ENCODE data around the gene DNM3.
"Not testable (repeated sequence)": the region's sequence is repeated elsewhere in the genome, so short reads cannot be mapped to it uniquely, and the experiment has no call there.

Gene DNM3

DNA sequence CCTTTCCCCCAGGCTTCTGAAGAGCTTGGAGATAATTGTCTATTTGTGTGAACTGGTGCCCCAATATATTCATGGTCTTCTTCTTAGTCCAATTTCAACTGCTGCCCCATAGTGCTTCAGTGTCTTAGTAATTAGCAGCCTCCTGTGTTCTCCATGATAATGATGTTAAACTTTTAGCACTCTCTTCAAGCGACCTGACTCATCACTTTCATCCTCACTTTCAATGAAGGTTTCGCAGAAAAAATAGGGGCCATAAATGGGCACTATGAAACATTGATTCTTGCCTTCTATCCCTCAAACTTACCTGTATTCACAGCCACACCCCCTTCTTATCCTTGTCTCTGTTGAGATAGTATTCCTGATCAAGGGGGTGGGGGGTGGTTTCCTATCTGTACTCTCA lies 210.6 kb downstream of the DNM3 start:
- no peak for FAIRE-seq

DNA sequence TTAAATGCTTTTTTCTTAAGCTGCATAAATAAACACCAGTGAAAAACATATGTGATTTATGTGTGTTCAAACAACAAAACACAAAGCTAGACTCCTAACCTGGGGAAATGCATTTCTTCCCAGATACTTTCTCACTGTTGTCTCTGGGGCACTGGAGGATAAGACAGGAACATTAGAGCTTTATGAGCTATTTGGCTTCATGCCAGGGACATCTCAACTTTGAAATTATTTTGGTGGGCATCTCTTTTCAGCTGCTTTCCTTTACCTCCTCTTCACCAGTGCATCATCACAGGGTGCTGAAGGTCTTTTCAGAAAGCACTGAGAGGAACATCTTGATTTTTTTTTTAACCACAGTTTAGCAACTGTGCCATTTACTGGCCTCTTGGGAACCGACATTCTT lies 212.9 kb downstream of the DNM3 start:
- FAIRE-seq: no peak

DNA sequence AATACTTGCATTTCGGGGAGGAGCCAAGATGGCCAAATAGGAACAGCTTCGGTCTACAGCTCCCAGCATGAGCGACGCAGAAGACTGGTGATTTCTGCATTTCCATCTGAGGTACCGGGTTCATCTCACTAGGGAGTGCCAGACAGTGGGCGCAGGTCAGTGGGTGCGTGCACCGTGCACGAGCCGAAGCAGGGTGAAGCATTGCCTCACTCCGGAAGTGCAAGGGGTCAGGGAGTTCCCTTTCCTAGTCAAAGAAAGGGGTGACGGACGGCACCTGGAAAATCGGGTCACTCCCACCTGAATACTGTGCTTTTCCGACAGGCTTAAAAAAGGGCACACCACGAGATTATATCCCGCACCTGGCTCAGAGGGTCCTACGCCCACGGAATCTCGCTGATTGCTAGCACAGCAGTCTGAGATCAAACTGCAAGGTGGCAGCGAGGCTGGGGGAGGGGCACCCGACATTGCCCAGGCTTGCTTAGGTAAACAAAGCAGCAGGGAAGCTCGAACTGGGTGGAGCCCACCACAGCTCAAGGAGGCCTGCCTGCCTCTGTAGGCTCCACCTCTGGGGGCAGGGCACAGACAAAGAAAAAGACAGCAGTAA lies 214.6 kb downstream of the DNM3 start:
- FAIRE-seq: not testable (repeated sequence)

DNA sequence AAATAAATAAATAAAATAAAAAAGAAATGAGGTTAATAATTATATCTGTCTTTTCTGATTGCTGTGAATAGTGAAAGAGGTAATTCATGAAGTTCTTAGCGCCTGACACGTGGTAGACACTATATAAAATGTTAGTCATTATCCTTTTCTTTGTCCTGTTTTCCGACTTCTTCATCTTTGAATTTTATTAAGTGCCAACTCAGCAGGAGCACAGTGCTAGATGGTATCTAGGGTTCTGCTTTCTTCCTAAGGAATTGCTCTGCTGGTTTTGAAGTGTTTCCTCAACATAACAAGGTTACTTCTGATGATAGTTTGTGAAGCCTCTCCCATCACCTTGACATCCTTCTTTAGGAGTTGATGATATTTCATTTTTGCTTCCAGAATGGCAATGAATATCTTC lies 227.0 kb downstream of the DNM3 start:
- no peak for FAIRE-seq

DNA sequence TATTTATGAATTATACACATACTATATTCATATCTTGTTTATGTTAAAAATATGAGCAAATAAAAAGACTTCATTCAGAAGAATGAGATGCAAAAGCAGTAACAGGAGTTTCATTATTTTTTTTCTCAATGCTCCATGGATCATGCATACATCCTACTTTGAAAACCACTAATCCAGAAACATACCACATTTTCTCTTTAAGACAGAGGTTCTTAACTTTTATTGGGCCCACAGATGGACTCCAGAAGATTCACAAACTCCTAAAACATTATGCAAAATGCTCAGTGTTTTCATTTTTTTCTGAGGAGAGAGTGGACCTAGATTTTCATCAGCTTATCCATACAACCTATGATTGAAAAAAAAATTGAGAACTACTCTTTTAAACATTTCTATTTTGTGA lies 227.8 kb downstream of the DNM3 start:
- no peak for FAIRE-seq

DNA sequence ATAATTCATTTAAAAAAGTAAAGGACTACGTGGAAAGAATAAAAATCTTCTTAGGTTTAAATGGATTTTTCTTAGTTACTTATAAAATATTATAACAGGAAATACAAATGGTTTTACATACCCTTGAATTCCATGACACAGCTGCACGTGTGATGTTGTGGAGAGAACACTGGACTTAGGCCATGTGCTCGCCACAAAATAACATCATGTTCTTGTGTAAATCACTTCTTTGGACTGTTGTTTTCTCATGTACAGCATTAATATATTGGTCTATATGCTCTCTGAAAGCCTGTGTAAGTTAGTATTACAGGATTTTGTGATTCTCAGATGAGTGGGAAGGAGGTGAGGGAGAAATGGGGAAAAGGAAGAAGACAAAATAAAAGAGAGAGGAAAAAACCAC lies 228.2 kb downstream of the DNM3 start:
- no peak for FAIRE-seq

DNA sequence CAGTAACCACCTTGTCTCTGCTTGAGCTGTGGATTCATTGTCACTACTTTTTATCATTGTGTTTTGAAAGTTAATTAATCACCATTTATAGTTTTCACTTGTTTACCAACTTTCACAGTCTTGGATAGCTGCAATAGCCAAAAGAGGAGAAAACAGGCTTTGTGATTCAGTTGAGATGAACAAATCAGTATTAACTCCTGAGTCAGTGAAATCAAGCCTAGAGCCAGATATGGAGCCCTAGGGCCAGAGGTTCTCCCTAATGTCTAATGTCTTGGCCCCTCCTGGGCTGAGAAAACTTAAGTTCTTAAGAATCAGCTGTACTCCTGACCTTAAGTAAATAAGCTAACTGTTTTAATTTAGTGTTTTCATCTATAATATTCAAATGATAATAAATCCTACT lies 228.8 kb downstream of the DNM3 start:
- no peak for FAIRE-seq

DNA sequence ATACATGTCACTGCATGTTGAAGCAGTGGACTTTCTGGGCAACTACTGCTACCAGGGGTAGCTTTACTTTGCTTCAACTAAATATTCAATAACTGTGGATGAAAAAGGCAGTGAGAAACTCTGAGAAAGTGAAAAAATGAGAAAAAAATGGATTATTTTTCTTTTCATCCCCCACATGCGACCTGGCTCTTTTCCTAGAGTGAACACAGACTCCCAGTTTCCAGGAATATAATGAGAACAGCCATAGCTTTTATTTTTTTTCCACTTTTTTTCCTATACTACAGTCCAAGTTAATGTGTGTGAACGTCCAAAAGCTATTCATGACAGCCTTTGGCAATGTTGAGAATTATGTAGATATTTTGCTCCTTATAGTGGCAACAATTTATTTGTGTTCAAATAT lies 230.4 kb downstream of the DNM3 start:
- no peak for FAIRE-seq

DNA sequence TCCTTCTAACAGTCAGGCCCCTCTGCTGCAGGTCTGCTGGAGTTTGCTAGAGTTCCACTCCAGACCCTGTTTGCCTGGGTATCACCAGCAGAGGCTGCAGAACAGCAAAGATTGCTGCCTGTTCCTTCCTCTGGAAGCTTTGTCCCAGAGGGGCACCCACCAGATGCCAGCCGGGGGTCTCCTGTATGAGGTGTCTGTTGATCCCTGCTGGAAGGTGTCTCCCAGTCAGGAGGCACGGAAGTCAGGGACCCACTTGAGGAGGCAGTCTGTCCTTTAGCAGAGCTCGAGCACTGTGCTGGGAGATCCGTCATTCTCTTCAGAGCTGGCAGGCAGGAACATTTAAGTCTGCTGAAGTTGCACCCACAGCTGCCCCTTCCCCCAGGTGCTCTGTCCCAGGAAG lies 238.6 kb downstream of the DNM3 start:
- not testable (repeated sequence) for FAIRE-seq

DNA sequence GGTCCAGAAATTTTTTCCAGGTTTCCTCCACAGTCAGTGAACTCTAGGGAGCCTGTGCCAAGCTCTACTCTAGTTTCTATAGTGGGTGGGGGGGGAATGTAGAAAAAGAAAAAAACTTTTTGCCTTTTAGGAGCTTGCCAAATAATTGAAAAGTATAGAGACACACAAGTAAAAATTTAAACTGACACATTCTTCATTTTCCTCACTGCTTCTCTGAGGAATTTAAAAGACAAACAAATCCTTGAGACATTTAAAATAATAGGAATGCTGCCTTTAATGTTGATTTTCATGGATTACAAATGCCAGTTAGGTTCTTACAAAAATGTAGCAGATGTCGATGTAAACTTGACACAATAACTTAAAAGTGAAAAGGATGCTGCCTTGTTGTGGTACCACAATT lies 241.9 kb downstream of the DNM3 start:
- no peak for FAIRE-seq

DNA sequence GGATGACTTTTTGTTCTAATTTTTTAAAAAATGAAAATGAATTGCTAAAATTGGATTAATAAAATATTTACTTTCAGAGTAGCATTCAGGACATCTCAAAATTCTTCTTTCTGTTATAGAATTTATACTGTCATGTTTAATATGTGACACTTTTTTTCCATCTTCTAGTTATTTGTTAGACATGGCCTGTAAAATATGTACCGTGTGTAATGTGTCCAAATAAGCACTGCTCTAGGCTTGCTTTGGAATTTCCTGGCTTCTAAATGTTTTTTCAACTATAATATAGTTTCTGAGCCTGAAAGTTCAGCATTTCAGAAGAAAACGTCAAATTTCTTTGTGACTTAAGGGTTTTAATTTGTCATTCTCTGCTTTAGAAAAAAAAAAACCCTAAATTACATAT lies 243.6 kb downstream of the DNM3 start:
- no peak for FAIRE-seq

DNA sequence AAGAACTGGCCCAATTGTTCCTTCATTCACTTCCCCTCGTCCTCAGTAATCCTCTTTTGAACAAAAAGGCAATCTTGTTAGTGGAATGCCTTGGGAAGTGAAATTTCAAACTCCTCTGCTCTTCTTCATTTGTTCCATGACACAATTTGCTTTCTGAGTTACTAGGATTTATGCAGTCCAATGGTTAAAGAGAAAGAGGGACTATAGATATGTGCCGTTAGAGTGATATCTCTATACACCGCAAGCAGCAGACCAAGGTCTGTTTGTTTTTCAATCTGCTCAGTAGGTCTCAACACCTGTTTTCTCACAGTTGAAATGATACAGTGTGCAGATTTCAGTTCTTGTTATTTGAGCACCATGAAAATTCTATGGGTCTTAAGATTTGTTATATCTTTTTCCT lies 244.0 kb downstream of the DNM3 start:
- no peak for FAIRE-seq

DNA sequence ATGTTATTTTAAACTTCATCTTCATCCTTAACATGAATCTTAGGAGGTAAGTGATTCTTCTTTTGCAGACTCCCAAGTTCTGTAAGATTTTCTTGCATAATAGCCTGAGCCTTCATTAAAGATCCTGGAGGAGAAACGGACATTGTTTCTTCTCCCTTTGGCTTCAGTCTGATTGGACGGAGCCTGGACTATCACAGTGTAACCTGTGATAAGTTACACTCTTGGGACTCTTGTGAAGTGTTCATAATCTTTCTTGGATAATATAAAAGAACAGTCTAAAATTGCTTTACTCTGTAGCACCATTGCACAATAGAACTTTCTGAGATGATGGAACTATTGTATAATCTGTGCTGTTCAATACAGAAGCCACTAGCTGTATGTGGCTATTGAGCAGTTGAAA lies 244.8 kb downstream of the DNM3 start:
- FAIRE-seq: no peak

DNA sequence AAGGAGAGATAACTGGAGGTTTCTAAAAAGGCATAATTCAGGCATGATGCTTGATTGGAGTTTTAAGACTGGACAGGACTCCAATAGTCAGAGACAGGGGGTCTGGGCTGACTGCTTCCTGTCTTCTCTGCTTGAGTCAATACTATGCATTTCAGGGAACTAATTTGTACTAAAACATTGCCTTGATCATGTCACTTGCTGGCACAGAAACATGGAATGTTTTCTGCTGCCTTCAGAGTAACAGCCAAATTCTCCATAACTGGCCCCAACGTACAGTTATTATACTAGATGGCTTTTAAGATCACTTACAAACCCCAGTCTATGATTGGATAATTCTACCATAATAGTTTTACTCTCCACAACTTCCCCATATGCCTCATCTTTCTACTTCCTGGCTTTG lies 247.0 kb downstream of the DNM3 start:
- no peak for FAIRE-seq

DNA sequence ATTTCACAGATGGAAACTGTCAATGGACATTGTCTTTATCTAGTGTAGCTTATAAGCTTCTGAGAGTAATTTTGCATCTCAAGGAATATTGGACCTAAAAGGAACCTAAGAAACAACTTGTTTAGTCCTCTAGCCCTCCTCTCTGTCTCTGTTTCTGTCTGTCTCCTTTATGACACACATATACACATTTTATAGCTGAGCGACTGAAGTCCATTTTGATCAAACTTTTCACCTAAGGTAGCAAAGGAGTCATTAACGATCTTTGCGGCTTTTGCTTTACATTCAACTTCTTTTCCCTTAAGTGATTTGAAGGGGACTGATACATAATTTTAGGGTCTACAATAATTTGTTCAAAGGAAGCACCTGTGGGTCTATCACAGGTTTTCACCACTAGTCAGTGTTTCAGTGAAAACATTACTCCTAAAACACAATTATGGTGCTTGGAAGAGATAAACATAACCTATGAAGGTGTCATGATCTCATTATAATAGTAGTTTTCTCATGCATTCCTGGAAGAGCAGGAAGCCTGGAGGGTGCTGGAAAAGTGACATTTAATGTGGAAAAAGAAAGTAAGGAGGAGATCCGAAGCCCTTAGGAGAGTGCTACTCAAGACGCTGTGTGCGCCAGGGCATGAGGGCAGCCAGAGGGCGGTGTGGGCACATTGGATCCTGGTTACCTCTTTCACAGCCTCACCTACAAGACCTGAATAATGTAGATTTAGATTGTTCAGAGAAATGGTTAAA lies 248.6 kb downstream of the DNM3 start:
- FAIRE-seq: no peak

DNA sequence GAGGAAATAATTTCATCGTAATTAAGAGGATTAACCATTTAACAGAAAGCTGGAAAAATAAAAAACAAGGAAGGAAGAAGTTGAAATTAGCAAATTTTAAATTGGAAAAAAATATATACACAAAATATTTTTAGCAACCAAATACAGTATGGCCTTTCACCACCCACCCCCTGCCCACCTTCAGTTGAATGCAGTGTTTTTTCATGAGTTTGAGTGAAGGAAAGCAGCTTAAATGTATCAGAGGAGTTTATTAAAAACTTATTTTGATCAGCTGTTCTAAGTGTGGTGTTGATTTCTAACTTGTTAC lies 249.2 kb downstream of the DNM3 start:
- no peak for FAIRE-seq

DNA sequence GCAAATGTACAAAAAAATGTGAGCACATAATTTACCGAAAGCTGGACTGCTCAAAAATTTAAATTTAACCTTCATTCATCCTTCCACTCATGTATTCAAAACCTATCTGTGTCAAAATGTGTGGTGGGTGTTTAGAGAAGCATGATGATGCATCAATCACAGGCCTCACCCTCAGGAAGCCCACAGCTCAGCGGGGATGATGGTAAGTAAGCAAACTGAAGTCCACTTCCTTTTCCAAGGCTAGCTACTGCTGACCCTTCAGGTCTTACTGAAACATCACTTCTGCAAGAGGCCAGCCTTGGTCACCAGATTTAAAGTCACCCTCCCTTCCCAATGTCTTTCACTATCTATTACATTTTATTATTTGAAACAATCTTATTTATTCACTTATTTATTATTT lies 254.5 kb downstream of the DNM3 start:
- FAIRE-seq: no peak

DNA sequence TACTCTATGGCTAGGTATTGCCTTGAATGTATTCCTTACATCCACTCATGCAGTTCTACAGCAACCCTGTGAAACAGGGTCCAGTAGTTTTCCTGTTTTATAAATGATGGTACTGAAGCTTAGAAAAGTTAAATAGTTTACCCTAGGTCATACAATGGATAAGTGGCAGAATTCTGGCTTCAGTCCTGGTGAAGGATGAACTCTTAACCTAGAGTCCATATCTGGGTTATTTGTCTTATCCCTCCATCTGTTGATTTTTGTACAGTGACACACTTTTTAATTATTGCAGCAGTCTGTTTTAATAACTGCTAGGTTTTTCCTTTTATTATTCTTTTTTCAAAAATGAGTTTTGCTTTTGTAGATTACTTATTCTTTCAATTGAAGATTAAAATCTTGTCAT lies 263.9 kb downstream of the DNM3 start:
- no peak for FAIRE-seq

DNA sequence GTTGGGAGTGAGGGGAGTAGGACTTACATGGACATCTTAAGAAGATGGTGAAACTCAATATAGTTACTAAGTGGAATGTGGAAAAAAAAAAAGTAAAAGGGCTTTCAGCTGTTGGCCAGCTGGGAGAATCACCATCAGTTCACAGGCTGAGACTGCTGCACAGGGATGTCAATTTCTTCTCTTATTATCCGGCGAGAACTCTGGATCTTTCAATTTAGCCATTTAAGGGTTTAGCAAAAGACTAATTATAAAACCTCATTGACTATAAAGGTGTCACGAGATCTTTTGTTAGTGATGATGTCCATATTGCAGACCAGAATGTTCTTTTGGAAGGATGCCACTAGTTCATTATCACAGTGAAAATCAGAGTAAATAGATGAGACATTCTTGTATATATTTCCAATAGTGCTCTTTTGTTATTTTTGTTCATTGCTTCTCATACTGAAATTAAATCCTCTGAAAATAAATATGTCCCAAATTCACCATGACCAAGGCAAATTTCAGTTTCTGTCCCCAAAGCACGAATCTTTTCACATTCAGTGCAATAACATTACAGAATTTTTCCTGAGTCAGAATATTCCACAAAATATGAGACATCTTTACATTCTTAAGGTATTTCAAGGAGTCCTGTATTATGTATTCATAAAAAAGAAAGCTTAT lies 266.1 kb downstream of the DNM3 start:
- no peak for FAIRE-seq

DNA sequence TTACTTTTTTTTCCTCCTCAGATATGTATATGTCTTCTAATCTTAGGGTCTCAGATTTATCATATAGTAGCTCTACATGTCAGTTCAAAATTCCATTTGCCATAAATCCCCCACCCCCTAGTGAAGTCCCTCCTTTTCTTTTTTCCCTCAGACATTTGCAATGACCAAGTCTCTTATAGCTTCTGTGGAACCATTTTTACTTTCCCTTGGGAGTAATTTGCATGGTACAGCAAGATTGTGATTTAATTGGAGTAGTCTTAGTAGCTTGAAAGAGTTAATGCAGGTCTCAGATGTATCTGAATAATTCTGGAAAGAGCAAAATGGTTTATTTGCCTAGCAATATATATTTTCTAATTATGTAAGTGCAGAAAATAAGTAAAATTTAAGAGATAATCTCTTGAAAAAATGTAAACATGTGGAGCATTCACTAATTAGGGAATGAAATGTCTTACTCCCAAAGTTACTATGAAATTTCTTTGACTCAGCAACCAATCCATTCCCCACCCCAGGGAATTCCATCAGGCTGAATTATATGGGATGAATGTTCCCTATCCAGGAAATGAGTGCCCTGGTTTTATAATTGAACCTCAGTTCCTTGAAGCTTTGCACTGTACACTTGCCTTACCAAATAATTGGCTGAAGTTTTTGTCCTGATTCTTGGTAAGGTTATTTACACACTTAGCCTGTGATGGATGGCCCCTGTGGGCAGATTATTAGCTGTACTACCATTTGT lies 267.0 kb downstream of the DNM3 start:
- no peak for FAIRE-seq

DNA sequence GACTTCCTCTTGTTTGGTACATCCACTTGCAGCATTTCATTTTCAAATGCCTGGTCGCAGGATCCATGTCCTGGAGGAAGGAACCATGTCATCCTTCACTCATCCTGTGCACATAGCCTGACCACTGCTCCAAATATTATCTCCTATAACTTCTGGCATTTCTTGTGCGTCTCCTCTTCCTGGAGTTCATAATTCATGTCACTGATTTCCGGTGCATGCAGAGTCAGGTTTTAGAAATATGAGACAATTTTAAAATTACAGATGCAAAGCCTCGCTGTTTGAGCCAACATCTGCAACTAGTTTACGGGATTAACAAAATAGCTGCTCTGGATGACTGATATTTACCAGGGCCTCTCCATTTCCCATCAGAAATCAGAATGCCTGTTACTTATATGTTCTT lies 268.1 kb downstream of the DNM3 start:
- FAIRE-seq: no peak

DNA sequence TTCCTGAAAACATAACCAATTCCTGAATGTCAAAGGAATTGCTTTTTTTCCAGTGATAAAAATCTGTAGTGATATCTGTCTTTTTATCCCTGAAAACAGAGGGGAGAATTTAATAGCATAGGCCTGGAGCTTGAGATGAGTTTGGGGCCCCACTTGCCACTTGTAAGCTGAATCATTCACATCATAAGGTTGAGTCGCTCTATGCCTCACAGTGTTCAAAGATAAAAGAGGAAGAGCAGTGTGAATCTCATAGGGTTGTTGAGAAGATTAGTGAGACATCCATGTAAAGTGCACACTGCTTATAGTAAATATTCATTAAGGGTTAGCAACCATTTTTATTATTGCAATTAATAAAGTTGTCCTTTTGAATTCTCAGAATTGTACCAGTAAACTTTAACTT lies 271.3 kb downstream of the DNM3 start:
- FAIRE-seq: no peak

DNA sequence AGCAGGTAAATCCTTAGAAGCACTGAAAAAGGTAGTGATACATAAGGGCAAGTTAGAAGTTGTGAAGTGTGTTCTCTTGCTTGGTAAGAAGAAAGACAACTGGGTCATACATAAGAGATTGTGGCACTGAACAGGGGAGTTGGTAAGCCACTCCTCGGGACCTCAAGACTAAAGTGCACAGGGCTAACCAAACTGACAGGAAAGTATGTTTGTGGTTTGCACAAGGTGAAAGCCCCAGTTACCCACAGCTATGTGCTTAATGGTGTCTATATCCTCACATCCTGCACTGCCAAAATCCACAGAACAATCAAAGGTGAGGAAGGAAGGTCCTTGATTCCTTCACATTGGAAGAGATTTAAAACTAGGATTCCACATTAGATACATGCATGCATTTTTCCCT lies 276.5 kb downstream of the DNM3 start:
- no peak for FAIRE-seq

DNA sequence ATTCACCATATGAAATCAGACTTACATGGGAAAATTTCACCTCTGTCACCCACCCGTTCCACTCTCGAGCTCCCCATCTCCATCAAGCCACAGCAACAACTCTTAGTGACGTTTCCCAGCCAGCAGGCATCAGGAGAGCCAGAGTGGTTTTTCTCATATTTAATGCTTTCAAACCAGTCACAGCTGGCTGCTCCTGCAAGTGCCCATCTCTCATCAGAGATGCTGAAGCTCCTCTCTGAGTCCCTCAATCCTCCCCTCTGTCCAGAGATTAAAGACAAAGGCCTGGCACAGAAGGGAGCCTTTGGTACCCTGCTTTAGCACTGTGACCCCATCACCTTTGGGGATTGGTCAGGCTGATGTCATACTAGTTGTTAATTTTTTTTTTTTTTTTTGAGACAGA lies 277.3 kb downstream of the DNM3 start:
- no peak for FAIRE-seq

Data from islet of Langerhans (tissue), 1 donor.